Activated CD4-positive, alpha-beta T cell treated with anti-CD3 and anti-CD28 coated beads for 48 hours (primary cell): Measurements from ENCODE around the gene AK5.

Experiments used
- DNase-seq: peaks from one replicate; pipeline ENCODE4 v3.0.0-alpha.2; 2020

Gene AK5

DNA sequence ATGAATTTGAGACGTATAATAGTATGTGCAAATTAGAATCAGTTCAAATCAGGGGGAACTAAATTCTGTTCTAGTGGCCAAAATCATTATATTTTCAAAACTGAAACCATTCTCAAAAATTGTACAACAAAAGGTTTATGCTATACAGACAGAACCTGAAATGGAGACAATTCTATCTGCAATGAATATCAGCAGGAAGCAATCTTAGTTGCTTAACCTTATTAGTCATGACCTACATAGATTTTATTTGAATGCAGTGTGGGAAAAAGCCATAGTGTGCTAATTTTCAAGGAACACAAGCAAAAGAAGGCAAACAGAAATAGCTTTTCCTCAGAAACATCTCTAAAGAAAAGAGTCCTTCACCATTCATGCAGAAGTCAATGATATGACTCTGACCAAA, 6.5 kb downstream of the AK5 start:
- DNase-seq, result no peak

- DNase-seq, result no peak
Observed at GRCh38 chr1:77290576-77290975, 8.8 kb downstream of the AK5 start.

DNA sequence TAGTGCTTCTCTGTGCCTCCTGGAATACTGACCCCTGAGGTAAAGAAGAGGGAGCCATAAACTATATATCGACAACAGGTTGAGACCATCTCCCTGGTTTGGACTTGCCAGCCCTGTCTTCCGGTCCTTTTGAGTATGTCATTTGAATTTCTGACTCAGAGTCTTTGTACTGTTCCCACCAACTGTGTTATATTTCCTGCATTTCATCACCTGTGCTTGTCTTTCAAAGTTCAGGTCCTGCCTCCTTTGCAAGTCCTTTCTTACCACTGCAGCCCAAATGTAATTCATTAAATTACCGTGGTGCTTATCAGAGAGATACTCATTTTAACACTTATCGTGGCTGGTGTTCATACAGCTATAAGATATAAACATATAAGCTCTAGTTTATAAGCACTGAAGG, 10.7 kb downstream of the AK5 start:
- DNase-seq, result no peak

GRCh38 chr1:77300566-77300965, 18.7 kb downstream of the AK5 start:
- DNase-seq, result no peak

DNA sequence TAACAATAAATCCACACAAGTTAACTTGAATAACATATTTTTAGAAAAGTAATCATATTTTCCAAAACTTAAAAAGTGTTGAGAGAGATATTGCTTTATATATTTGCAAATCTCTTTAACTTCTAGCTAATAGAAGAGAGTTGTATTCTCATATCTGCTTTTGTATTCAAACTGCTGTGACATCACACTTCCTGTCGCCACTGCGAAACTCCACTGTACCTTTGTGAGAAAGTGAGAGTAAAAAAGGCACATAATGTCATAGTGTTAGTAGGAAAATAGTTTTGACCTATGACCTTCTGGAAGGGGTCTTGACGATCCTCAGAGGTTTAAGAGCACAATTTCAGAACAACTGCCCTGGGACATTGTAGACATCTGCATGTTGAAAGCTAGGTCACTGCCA, 21.6 kb downstream of the AK5 start:
- DNase-seq, result no peak

DNA sequence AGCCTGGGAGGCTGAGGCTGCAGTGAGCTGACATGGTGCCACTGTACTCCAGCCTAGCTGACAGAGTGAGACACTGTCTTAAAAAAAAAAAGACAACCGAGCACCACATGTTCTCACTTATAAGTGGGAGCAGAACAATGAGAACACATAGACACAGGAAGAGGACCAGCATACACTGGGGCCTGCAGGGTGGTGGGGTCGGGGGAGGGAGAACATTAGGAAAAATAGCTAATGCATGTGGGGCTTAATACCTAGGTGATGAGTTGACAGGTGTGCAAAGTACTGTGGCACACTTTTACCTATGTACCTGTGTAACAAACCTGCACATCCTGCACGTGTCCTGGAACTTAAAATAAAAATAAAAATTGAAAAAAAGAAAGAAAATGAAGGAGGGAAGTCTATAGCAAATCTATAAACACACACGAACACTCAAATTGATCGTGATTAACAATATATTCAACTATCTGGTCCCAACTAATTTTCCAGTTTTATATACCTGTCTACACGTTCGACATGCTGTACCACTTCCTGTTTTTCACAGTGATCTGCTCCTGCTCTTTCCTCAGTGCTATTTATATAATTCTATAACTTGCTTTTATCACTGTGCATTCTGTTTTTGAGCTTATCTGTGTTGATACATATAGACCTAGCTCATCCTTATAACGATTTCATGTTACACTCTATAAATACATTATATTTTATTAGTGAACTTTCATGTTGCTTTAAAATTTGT, 27.2 kb downstream of the AK5 start:
- no peak for DNase-seq

GRCh38 chr1:77310924-77311323, 29.1 kb downstream of the AK5 start:
- no peak for DNase-seq

DNA sequence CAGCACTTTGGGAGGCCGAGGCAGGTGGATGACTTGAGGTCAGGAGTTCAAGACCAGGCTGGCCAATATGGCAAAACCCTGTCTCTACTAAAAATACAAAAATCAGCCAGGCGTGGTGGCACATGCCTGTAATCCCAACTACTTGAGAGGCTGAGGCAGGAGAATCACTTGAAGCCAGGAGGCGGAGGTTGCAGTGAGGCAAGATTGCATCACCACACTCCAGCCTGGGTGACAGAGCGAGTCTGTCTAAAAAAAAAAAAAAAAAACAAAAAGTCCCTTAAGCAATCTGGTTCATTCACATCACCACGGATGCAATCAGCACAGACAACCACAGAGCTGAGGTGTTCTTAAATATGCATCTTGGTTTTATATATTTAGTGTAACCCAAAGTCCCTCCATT, 30.5 kb downstream of the AK5 start:
- DNase-seq, result peak; percentile 40

DNA sequence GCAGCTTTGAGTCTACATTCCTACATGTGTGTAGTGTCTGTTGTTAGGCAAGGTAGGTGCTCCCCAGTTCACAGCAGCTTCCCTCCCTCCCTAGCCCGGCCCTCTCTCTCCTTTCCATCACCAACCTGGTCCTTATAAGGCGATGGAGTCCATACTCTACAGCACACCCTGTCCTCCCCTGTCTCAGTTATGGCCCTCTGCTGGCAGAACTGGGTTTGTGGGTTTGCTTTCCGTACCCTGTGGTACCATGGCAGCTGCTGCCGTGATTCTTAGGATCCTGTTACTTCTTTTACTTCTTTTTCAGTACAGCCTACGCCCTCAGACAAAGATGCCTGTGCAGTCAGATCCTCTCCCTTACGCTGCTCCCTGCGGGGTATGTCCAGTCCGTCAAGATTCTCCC, 31.7 kb downstream of the AK5 start:
- peak; percentile 51 for DNase-seq

- DNase-seq, result no peak
Observed at GRCh38 chr1:77316006-77316405, 34.2 kb downstream of the AK5 start.

- no peak for DNase-seq
Observed at GRCh38 chr1:77316966-77317365, 35.1 kb downstream of the AK5 start.

- no peak for DNase-seq
Observed at GRCh38 chr1:77319036-77319705, 37.4 kb downstream of the AK5 start.

DNA sequence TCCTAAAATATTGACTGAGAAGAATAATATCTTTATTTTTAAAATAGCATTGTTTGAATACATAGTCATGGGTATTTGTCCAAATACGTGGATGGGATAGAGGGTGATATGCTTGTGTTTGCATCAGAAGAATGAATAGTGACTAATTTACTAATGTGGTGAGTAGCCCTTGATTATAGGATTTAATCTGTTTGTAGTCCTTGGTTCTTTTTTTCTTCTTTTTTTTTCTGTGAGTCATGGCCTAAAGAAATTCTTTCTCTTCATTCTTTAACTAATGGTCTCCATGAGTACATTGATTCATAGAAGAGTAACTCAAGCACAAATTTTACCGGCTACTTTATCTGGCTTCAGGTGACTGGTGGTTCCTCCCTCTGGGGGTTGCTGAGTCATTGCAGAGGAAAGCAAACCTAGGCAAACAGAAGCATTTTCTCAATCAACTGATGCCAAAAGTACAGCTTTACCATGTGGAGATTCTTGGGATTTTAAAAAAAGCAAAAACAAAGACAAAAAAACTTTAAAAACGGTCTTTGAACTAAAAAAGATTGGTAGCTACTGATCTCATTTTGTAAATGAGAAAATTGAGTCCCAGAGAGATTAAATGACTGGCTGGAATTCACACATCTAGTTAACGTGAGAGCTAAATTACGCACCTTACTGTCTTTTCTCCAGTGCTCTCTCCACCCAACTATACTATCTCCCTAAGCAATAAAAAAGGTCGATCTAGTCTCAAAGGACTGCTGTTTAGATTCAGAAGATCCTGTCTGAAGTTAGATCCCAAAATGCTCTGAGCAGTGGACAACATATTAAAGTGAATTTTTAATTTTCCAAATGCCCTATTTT, 40.5 kb downstream of the AK5 start:
- DNase-seq, result no peak

- no peak for DNase-seq
Observed at GRCh38 chr1:77333501-77333900, 51.7 kb downstream of the AK5 start.

GRCh38 chr1:77336729-77337128, 54.9 kb downstream of the AK5 start:
- no peak for DNase-seq

DNA sequence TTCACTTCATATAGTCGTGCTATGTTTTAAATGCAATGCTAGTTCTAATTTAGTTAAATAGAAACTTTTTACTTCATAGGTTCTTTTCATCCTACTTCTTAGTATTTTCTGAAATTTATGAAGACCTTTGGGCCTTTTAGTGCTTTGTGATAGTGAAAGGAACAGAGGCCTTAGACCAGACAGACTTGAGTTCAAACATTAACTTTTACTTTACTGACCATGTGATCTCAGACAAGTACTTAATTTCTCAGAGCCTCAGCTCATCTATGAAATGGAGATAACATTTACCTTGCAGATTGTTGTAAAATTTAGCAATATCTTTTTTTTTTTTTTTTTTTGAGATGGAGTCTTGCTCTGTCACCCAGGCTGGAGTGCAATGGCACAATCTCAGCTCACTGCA, 57.5 kb downstream of the AK5 start:
- no peak for DNase-seq

DNA sequence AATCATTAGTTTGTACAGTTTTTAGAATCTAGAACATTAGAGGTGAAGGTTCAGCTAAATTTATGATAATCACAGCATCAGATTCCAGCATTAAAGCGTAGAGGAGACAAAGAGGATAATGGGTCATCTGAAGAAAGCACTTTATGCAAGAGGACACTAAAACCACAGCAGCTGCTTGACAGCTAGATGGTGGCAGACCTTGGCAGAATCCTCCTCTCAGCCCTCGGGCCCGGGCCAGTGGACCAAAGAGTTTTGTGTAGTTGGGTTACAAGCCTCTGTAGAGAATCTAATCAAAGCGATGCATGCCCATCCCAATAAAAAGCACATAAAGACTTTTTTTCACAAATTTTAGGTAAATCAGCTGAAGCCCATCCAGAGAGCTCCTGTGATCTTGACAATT, 59.4 kb downstream of the AK5 start:
- no peak for DNase-seq

- no peak for DNase-seq
Observed at GRCh38 chr1:77342745-77343144, 60.9 kb downstream of the AK5 start.

- peak; percentile 56 for DNase-seq
Observed at GRCh38 chr1:77347646-77348045, 65.8 kb downstream of the AK5 start.

DNA sequence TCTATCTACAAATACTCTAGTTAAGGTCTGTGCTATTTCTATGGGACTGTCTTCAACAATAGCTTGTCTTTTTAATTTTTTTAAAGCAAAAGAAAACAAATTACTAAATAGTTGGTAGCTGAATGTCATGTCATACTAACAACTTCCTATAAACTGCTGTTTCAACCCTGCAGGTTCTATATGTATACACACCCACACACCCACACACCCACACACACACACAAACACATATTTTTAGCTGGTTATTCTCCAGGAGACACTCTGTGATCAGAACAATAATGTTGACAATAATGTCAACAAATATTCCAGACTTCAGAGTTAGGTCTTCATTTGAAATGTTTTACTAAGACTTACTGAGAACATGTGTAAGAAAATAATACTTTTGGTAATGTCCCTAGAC, 66.7 kb downstream of the AK5 start:
- DNase-seq, result no peak

DNA sequence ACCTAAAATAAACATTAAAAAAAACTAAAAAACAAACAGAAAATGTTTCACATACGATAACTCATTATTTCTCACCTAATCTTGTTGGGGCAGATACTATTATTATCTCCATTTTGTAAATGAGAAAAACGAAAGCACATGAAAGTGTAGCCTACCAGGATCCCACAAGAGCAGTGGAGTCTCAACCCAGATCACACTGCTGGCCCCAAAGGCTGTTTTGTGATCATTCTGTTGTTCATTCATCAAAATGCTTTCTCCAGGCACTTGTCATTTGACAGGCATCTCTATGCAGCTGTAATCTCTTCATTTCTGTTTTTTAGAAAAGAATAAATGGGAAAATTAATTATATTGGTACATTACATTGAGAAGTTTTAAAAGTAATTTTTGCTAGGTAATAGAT, 67.5 kb downstream of the AK5 start:
- no peak for DNase-seq

DNA sequence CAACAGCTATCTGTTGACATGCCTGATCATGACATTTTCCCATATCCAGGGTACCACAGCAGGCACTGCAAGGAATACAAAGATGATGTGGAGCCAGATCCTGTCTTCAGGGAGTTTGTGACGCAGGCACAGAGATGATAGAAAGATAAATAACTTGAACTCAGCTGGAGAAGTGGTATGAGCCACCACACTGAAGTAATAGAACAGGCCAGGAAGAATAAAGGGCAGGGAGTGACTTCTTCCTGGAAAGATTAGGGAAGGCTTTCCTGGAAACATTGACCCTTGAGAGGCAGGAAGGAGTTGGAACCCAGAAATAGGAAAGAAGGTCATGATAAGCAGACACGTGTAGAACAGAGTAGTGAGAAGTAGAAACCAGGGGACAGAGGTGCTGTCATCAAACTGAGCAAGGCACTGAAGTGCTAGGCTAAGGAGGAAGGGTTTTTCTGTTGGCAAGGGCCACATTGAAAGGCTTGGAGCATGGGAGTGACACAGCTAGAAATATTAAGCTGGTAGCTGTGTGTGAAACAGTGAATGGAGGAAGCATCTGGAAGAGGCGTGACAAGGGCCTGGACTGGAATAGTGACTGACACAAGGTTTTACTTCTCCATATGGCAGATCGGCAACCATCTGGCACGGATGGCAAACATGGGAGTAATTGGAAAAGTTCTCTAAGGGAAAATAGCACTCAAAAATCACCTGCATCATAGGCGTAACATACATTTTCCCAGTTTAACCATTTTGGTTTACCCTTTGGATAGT, 68.4 kb downstream of the AK5 start:
- no peak for DNase-seq

- no peak for DNase-seq
Observed at GRCh38 chr1:77354536-77354935, 72.7 kb downstream of the AK5 start.
